ENCODE data around the gene BBIP1.

DNA sequence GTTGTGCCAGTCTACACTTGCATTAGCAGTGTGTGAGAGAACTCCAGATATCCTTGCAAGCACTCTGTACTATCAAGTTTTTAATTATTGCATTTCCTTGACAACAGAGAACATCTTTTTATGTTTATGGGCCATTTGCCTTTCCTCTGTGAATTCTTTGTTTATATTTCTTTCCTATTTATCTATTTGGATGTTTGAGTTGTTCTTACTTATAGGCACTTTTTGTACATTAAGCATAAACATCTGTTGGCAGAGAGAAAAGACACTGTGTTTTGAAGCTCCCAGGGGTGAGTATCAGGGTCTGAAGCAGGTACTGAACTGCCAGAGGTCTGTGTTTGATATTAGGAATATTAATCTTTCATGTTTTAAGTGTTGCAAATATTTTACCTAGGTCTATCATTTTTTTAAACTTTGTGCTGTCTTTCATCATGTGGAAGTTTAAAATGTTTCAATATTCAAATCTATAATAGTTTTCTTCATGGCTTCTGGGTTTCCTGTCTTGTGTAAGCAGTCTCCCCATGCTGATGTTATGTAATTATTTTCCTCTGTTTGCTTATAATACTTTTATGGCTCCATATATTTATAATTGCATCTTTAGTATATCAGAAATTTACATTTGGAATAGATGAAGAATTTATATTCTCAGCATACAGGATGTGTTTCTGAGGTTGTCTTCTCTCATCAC is 64.9 kb downstream of the BBIP1 start:
- TF ChIP-seq, protein P1, sequence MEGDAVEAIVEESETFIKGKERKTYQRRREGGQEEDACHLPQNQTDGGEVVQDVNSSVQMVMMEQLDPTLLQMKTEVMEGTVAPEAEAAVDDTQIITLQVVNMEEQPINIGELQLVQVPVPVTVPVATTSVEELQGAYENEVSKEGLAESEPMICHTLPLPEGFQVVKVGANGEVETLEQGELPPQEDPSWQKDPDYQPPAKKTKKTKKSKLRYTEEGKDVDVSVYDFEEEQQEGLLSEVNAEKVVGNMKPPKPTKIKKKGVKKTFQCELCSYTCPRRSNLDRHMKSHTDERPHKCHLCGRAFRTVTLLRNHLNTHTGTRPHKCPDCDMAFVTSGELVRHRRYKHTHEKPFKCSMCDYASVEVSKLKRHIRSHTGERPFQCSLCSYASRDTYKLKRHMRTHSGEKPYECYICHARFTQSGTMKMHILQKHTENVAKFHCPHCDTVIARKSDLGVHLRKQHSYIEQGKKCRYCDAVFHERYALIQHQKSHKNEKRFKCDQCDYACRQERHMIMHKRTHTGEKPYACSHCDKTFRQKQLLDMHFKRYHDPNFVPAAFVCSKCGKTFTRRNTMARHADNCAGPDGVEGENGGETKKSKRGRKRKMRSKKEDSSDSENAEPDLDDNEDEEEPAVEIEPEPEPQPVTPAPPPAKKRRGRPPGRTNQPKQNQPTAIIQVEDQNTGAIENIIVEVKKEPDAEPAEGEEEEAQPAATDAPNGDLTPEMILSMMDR (IDR thresholded peaks at IDR 0.05): no peak
- no peak for TF ChIP-seq POLR2A (IDR thresholded peaks at IDR 0.05)
- no peak for TF ChIP-seq POLR2AphosphoS5 (IDR thresholded peaks at IDR 0.05)
